HepG2 (cell line): ENCODE results near the gene PAX7. TPM values are rescaled to one million over a fixed set of nuclear protein-coding genes. Genes with fewer than 3 reads are reported as not detected.

Experiments
- ATAC-seq: fragments of 200-7000 bp; cut with Tn5 transposase; 3 replicates; pipeline ENCODE4 v1.9.1; 2020; ENCODE audit warnings: mild to moderate bottlenecking, moderate library complexity
- BruUV-seq: library from RNA; stranded (reverse); fragments of 400-500 nt; replicated peaks from 2 replicates; lab custom pipeline; 2021; lab: Mats Ljungman, UMichigan
- CTCF ChIA-PET: fragments of 300-600 bp; formaldehyde crosslinking; extraction: SDS; loops from one replicate; lab custom pipeline; 2021; ENCODE audit warnings: low total read pairs, inconsistent platforms, low intra/inter-chr PET ratio; lab: Yijun Ruan, JAX
- POLR2A ChIA-PET: fragments of 350-600 bp; sonication (Branson Sonifier 250); formaldehyde crosslinking; loops from one replicate; lab custom pipeline; 2020; ENCODE audit warnings: antibody characterized with exemption, inconsistent platforms; lab: Yijun Ruan, JAX
- DNase-seq: peaks from one replicate; pipeline ENCODE4 v3.0.0-alpha.2; 2015; ENCODE audit warnings: low spot score
- FAIRE-seq: peaks from 3 replicates; lab custom pipeline; 2011; peaks lifted over from hg19 to GRCh38; lab: Jason Lieb, UNC
- H2AFZ ChIP-seq: one replicate; pipeline ENCODE4 v1.6.1; 2011; ENCODE audit warnings: low read length, inconsistent platforms
- H3K27ac ChIP-seq: fragments of 300-600 bp; 3 replicates; pipeline ENCODE4 v1.8.0; 2011; ENCODE audit warnings: mixed run types, mild to moderate bottlenecking, mixed read lengths, low read length, inconsistent platforms; ENCODE audit not compliant: insufficient read depth; ENCODE audit errors: extremely low read length
- H3K27me3 ChIP-seq, 2 experiments: fragments of 200-600 bp in 1 of 2; 2 replicates in 1 of 2; 3 replicates in 1 of 2; pipeline versions ENCODE4 v1.6.0 to v1.8.0; 2011; ENCODE audit warnings: low read length in 2 of 2, mild to moderate bottlenecking in 2 of 2, moderate library complexity in 2 of 2, inconsistent platforms in 1 of 2; ENCODE audit not compliant: insufficient read depth in 2 of 2, control insufficient read depth in 1 of 2
- H3K36me3 ChIP-seq, 2 experiments: fragments of 200-600 bp in 1 of 2; replicated peaks in 1 of 2; 2 replicates in 1 of 2; 3 replicates in 1 of 2; pipeline versions ENCODE4 v1.5.1 to v1.8.0; 2011; ENCODE audit warnings: low read length in 2 of 2, inconsistent platforms in 1 of 2; ENCODE audit not compliant: insufficient read depth in 2 of 2, control insufficient read depth in 1 of 2
- H3K4me1 ChIP-seq: 2 replicates; pipeline ENCODE4 v1.5.1; 2012; ENCODE audit warnings: low read length, inconsistent platforms; ENCODE audit not compliant: insufficient read depth
- H3K4me2 ChIP-seq: 2 replicates; pipeline ENCODE4 v1.6.0; 2011; ENCODE audit warnings: low read depth, low read length, inconsistent platforms
- H3K4me3 ChIP-seq, 3 experiments: fragments of 200-600 bp in 1 of 3; sonication (generic), shearing (Covaris generic) in 1 of 3; replicated peaks in 1 of 3; 2 replicates each; pipeline ENCODE4 v1.5.1; 2011 to 2016; ENCODE audit warnings: low read length in 3 of 3, inconsistent platforms in 2 of 3, low read depth in 2 of 3, mild to moderate bottlenecking in 2 of 3, control low read depth in 1 of 3, mixed read lengths in 1 of 3; ENCODE audit not compliant: insufficient read depth in 1 of 3
- H3K79me2 ChIP-seq: one replicate; pipeline ENCODE4 v1.6.1; 2011; ENCODE audit warnings: low read length, inconsistent platforms; ENCODE audit not compliant: insufficient read depth
- H3K9ac ChIP-seq: 2 replicates; pipeline ENCODE4 v1.6.0; 2011; ENCODE audit warnings: mild to moderate bottlenecking, low read depth, low read length, inconsistent platforms; ENCODE audit not compliant: insufficient read depth
- H3K9me3 ChIP-seq: 2 replicates; pipeline ENCODE4 v1.5.1; 2012; ENCODE audit warnings: mild to moderate bottlenecking, low read length
- H4K20me1 ChIP-seq: 2 replicates; pipeline ENCODE4 v1.6.0; 2011; ENCODE audit warnings: inconsistent platforms, mild to moderate bottlenecking, low read length, moderate library complexity; ENCODE audit not compliant: insufficient read depth
- CSRNP2 ChIP-seq: sonication (generic); formaldehyde crosslinking; conservative IDR thresholded peaks from 2 replicates; pipeline ENCODE4 v1.8.0; 2022; ENCODE audit warnings: low read depth, missing genetic modification reagents
- MTF2 ChIP-seq: sonication (generic); formaldehyde crosslinking; IDR thresholded peaks from 2 replicates; pipeline ENCODE4 v1.5.0; 2020; ENCODE audit warnings: missing genetic modification reagents, borderline replicate concordance
- NR3C1 ChIP-seq: sonication (generic); formaldehyde crosslinking; IDR thresholded peaks from 2 replicates; pipeline ENCODE4 v1.4.0; 2020; ENCODE audit warnings: missing genetic modification reagents
- PCBP2 ChIP-seq: fragments of 200-400 bp; formaldehyde crosslinking; optimal IDR thresholded peaks from 2 replicates; pipeline ENCODE3; 2018; ENCODE audit warnings: low read length, low read depth; ENCODE audit not compliant: poor library complexity, severe bottlenecking
- ZNF616 ChIP-seq: sonication (generic); formaldehyde crosslinking; IDR thresholded peaks from 2 replicates; pipeline ENCODE4 v1.5.0; 2020; ENCODE audit warnings: low read depth, mild to moderate bottlenecking, missing genetic modification reagents
- WGBS: methylation state at CpG from one replicate; pipeline ENCODE4 v1.1.6; 2017; ENCODE audit warnings: low lambda C conversion rate; 5-methylcytosine and 5-hydroxymethylcytosine counted together
- in situ Hi-C: cut with HindIII; loops from 2 replicates; pipeline ENCODE4 v1.10.0; 2017; ENCODE audit warnings: low pct_unique_long_range_greater_than_20kb; ENCODE audit not compliant: extremely low pct_ligation_motif_present
- intact Hi-C: fragments of 100-400 bp; cut with micrococcal nuclease; formaldehyde crosslinking; loops from one replicate; pipeline ENCODE4 v1.10.0; 2022; ENCODE audit not compliant: unreplicated experiment
- polyA plus RNA-seq, 8 experiments: library from polyadenylated mRNA; depleted of rRNA in 3 of 8; stranded (reverse) in 7 of 8; unstranded in 1 of 8; fragments of >200 nt; fragmentation: Illumina TruSeq in 4 of 8; extraction: Trizol in 4 of 8; gene quantifications; 2 replicates each; pipeline versions ENCODE4 v1.2.1 to v1.2.3, GENCODE V29; 2011 to 2016; ENCODE audit warnings: low read depth in 4 of 8, missing spikeins in 1 of 8, mixed read lengths in 1 of 8; ENCODE audit not compliant: insufficient read depth in 1 of 8
- total RNA-seq, 5 experiments: library from RNA; depleted of rRNA; stranded (reverse); fragments of >200 nt; fragmentation: Illumina TruSeq; extraction: Trizol; gene quantifications; 2 replicates each; pipeline ENCODE4 v1.2.3, GENCODE V29; 2016; ENCODE audit warnings: low read depth in 1 of 5
- TF ChIP-seq, protein P1 (sequence below): sonication (generic); formaldehyde crosslinking; IDR thresholded peaks from 2 replicates; pipeline ENCODE4 v1.4.0; 2020; ENCODE audit warnings: mild to moderate bottlenecking, missing genetic modification reagents
- TF ChIP-seq, protein P2 (sequence below): sonication (generic); formaldehyde crosslinking; IDR thresholded peaks from 2 replicates; pipeline ENCODE4 v1.9.0; 2021; ENCODE audit warnings: missing genetic modification reagents, mild to moderate bottlenecking, borderline replicate concordance

Gene PAX7
- total and polyA plus RNA-seq, 2 of the 13 experiments (the other 11 are each of a cell fraction or from before 2014, with no cell fraction given): not detected

- TF ChIP-seq, protein P1, sequence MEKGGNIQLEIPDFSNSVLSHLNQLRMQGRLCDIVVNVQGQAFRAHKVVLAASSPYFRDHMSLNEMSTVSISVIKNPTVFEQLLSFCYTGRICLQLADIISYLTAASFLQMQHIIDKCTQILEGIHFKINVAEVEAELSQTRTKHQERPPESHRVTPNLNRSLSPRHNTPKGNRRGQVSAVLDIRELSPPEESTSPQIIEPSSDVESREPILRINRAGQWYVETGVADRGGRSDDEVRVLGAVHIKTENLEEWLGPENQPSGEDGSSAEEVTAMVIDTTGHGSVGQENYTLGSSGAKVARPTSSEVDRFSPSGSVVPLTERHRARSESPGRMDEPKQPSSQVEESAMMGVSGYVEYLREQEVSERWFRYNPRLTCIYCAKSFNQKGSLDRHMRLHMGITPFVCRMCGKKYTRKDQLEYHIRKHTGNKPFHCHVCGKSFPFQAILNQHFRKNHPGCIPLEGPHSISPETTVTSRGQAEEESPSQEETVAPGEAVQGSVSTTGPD: no peak
Measured at GRCh38 chr1:18789246-18789645, 158.6 kb downstream of the PAX7 start (continued).

DNA sequence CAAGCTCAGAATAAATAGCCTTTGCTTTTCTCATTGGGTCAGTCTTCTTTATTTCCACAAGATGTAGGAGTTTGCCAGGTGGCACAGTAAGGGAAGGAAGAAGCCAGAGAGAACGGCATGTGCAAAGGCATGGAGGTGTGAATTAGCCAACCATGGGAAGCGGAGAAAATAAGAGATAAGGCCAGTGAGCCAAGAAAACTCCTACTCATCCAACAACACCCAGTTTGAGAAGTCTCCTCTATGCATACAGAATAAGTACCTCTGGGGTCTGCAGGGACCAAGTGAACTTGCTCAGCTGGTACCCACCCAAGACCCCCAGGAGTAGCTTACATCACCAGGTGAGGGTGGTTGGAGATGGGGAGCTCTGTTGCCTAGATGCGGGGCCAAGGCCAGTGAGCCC lies 162.1 kb downstream of the PAX7 start:
- no peaks in the 10 kb centered on the region for H3K9me3 ChIP-seq
- no peaks in the 10 kb centered on the region for H3K79me2 ChIP-seq
- H3K9ac ChIP-seq: no peak overlapping the region
- H3K27ac ChIP-seq: no peak overlapping the region
- H3K4me3 ChIP-seq: no peak overlapping the region
- H2AFZ ChIP-seq: no peak overlapping the region
- H3K27me3 ChIP-seq: peaks cover 2 to 40% of the 10 kb centered on the region in 2 experiments; a peak in 3 of 5 replicates
- intact Hi-C loops: no loop called here
- no peaks in the 10 kb centered on the region for H3K36me3 ChIP-seq
- BruUV-seq: no TSS peak
- no peaks in the 10 kb centered on the region; the same call in 1 of the 2 replicates for H4K20me1 ChIP-seq
- TF ChIP-seq NR3C1 (CRISPR knock-in tag) (no peak), PCBP2 (no peak), ZNF616 (no peak), CSRNP2 (CRISPR knock-in tag) (no peak), MTF2 (CRISPR knock-in tag) (no peak)
- TF ChIP-seq, protein P2, sequence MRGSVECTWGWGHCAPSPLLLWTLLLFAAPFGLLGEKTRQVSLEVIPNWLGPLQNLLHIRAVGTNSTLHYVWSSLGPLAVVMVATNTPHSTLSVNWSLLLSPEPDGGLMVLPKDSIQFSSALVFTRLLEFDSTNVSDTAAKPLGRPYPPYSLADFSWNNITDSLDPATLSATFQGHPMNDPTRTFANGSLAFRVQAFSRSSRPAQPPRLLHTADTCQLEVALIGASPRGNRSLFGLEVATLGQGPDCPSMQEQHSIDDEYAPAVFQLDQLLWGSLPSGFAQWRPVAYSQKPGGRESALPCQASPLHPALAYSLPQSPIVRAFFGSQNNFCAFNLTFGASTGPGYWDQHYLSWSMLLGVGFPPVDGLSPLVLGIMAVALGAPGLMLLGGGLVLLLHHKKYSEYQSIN: no peak
- no peak overlapping the region for H3K4me2 ChIP-seq
- WGBS: 65% methylated on average over 3 of the region's 3 CpGs
- ChIA-PET CTCF (no interaction called here), POLR2A (no interaction called here)
- in situ Hi-C loops: no loop called here
- FAIRE-seq (no peak), ATAC-seq (no peak), DNase-seq (no peak)
- H3K4me1 ChIP-seq: peaks cover 20% of the 10 kb centered on the region
